GM10248 (cell line): ENCODE data around the gene NELFA.

ENCODE experiments used
- CTCF ChIA-PET: fragments of 300-600 bp; sonication (Branson Sonifier 250); formaldehyde crosslinking; extraction: SDS; loops from one replicate; lab custom pipeline; 2021; ENCODE audit warnings: antibody characterized with exemption; lab: Yijun Ruan, JAX
- POLR2A ChIA-PET: fragments of 350-650 bp; sonication (Branson Sonifier 250); formaldehyde crosslinking; extraction: SDS; loops from one replicate; lab custom pipeline; 2020; ENCODE audit warnings: antibody characterized with exemption; lab: Yijun Ruan, JAX
- DNase-seq: peaks from one replicate; pipeline ENCODE4 v3.0.0; 2012; ENCODE audit errors: extremely low spot score
- TF ChIP-seq, protein P1 (sequence below): IDR thresholded peaks from 2 replicates; pipeline ENCODE4 v1.5.1; 2012; ENCODE audit warnings: mild to moderate bottlenecking, low read depth; ENCODE audit errors: extremely low read depth, missing control alignments, control extremely low read depth

Gene NELFA

DNA sequence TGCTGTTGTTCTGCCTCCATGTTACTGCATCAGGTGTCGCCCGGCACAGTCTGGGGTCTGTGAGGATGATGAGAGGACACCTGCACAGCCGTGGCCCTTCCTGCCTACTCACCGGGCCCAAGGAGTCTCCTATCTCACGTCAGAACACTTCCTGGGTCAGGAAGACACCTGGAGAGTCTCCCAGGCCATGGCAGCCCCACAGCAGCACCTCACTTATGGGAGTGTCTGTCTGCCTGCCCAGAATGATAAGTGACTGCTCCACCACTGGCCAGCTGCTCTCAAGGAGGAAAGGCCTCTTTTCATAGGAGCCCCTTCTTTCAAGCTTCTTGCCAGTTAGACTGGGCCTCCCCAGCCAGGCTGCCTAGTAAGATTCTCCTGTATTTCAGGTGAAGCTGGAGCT lies 56.1 kb downstream of the NELFA start:
- ChIA-PET POLR2A (no interaction called here), CTCF (no interaction called here)
- TF ChIP-seq, protein P1, sequence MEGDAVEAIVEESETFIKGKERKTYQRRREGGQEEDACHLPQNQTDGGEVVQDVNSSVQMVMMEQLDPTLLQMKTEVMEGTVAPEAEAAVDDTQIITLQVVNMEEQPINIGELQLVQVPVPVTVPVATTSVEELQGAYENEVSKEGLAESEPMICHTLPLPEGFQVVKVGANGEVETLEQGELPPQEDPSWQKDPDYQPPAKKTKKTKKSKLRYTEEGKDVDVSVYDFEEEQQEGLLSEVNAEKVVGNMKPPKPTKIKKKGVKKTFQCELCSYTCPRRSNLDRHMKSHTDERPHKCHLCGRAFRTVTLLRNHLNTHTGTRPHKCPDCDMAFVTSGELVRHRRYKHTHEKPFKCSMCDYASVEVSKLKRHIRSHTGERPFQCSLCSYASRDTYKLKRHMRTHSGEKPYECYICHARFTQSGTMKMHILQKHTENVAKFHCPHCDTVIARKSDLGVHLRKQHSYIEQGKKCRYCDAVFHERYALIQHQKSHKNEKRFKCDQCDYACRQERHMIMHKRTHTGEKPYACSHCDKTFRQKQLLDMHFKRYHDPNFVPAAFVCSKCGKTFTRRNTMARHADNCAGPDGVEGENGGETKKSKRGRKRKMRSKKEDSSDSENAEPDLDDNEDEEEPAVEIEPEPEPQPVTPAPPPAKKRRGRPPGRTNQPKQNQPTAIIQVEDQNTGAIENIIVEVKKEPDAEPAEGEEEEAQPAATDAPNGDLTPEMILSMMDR = no peak
- no peak for DNase-seq

DNA sequence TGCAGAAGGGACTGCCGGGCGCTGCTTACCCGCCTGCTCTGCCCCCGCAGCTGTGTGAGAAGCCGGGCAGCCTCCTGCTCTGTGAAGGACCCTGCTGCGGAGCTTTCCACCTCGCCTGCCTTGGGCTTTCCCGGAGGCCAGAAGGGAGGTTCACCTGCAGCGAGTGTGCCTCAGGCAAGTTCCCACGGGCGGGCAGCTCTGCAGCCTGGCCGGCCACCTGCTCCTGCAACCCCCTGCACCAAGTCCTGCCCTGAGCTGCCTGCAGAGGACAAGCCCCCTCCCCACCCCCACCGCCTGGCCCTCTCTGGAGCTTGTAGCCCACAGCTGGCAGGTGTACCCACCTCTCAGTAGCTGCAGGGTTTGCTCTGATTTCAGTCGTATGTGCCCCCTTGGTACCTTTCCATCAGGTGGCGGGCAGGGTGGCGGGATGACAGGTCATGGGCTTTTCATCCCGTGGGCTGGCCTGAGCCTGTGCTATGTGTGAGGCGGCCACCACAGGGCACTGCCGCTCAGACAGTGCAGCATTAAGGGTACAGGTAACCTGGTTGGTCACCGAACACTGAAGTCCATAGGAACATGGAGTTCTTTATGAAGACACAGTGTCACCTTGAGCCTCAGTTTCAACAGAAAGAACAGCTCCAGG lies 56.6 kb downstream of the NELFA start:
- ChIA-PET CTCF (no interaction called here), POLR2A (no interaction called here)
- DNase-seq = no peak
- TF ChIP-seq, protein P1 = no peak

GRCh38 chr4:1950369-1950768 lies 58.4 kb downstream of the NELFA start:
- POLR2A ChIA-PET = no interaction called here
- CTCF ChIA-PET = no interaction called here

GRCh38 chr4:1948892-1949436 lies 59.8 kb downstream of the NELFA start:
- TF ChIP-seq, protein P1 = no peak
- ChIA-PET POLR2A (no interaction called here), CTCF (no interaction called here)
- DNase-seq = no peak

More at GRCh38 chr4:1950369-1950768, 58.4 kb downstream of the NELFA start:
- DNase-seq = no peak
- TF ChIP-seq, protein P1 = no peak

DNA sequence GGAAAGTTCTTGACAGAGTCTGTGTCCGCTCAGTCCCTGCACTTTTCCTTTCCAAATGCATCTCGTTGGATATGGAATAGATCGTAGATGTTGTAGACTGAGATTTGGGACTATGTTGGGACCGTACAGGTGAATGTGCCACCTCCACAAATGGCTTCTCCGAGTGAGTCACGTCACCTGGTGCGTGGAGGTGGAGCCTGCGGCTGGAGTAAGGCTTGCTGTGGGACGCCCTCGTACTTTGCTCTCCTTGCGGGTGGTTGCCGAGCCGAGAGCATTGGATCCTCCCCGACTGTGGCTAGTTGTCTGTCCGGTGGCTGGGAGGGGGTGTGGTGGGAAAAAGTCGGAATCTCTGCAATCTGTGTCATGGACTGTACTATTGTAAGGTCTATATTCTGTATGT lies 60.5 kb downstream of the NELFA start:
- TF ChIP-seq, protein P1 = no peak
- ChIA-PET CTCF (no interaction called here), POLR2A (no interaction called here)
- no peak for DNase-seq

GRCh38 chr4:1945912-1946311 lies 62.9 kb downstream of the NELFA start:
- TF ChIP-seq, protein P1 = no peak
- no peak for DNase-seq
- ChIA-PET POLR2A (no interaction called here), CTCF (no interaction called here)
